Peyer's patch (tissue), 4 donors: ENCODE data around the gene JADE2. TPM values are rescaled to one million over a fixed set of nuclear protein-coding genes. Genes with fewer than 3 reads are reported as not detected.

Experiments used
- DNase-seq, 3 donors: peaks; one replicate each; pipeline ENCODE4 v3.0.0-alpha.2; 2017 to 2019
- H3K27ac ChIP-seq, 4 donors: fragments of 200-600 bp; sonication (generic); one replicate each; pipeline ENCODE4 v1.5.1; 2016 to 2019
- H3K27me3 ChIP-seq, 2 donors: fragments of 200-600 bp; sonication (generic); one replicate each; pipeline ENCODE4 v1.5.1; 2019
- H3K36me3 ChIP-seq, 3 donors: fragments of 200-600 bp; sonication (generic); one replicate each; pipeline ENCODE4 v1.5.1; 2016 to 2019
- H3K4me1 ChIP-seq, 4 donors: fragments of 200-600 bp; sonication (generic); one replicate each; pipeline ENCODE4 v1.5.1; 2016 to 2019
- H3K4me3 ChIP-seq, 4 donors: fragments of 200-600 bp; sonication (generic); 1 replicate in 3 of 4; 2 replicates in 1 of 4; pipeline ENCODE4 v1.5.1; 2016 to 2019; ENCODE audit warnings: mild to moderate bottlenecking in 1 of 4
- H3K9me3 ChIP-seq, 4 donors: fragments of 200-600 bp; sonication (generic); one replicate each; pipeline ENCODE4 v1.5.1; 2016 to 2019; ENCODE audit warnings: mild to moderate bottlenecking in 1 of 4
- POLR2A ChIP-seq, 2 donors: fragments of 450-650 bp; IDR thresholded peaks; one replicate each; pipeline ENCODE4 v1.5.1; 2017; ENCODE audit warnings: antibody characterized with exemption in 2 of 2, mild to moderate bottlenecking in 2 of 2, moderate library complexity in 2 of 2
- total RNA-seq, 4 donors: library from RNA; depleted of rRNA; stranded (reverse); fragments of >200 nt; gene quantifications; one replicate each; pipeline ENCODE4 v1.1.0, GENCODE V29; 2016
- TF ChIP-seq, protein P1 (sequence below), 6 experiments: fragments of 450-650 bp in 4 of 6; fragments of 200-600 bp in 2 of 6; sonication (generic) in 1 of 6; IDR thresholded peaks; one replicate each; pipeline ENCODE4 v1.5.1; 2017 to 2019; ENCODE audit warnings: antibody characterized with exemption in 6 of 6, mild to moderate bottlenecking in 3 of 6, moderate library complexity in 1 of 6

JADE2 gene
- total RNA-seq, 4 donors from 2014 or later, result 51.5 to 77.6 (median 57.4) TPM

DNA sequence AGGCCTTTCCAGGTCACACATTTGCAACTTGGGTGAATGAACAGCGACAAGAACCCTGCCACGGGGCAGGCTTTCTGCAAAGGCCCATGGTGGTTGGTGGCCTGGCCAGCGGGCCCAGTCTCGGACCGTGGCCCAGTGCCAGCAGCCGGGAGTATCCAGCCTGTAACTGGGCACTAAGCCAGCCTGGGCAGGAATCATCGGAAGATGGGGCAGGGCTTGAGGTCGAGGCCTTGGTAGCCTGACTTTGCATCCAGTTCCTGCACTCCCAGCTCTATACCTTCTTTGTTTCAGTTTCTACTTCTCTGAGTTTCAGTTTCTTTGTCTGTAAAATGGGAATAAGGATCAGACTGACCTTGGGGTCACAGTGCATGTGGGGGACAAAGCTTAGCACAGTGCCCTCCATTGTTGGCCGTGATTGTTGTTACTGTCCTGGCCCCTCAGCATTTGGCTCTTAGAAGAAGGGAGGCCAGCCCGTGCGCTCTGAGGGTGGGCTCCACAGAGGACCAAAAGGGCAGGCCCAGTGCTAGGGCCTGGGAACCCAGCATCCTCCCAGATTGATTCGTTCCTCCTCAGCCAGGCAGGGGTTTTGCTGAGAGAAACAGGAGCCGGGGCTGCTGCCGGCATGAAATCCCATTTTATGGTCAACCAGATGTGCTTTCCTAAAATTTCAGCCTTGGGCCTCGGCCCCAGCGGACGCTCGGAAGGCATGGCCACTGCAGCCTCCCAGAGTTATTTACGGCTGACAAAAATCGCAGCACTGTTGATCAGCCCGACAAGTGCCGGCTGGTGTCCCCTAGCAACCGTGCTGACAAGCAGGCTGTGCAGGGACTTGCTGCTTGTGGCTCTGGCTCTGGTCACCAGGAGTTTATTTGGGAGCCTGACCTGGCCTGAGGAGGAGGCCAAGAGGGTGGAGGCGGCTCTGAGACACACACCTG is 43.6 kb downstream of the JADE2 start:
- no peak overlapping the region for H3K4me3 ChIP-seq
- H3K4me1 ChIP-seq, result peaks cover 0 to 27% (median 6%) of the 10 kb centered on the region in 4 donors
- H3K36me3 ChIP-seq, result peaks cover 0 to 93% (median 0%) of the 10 kb centered on the region in 3 donors
- no peaks in the 10 kb centered on the region for H3K9me3 ChIP-seq
- peak overlapping the region in 3 of 4 donors; percentile 11 to 59 (median 48) for H3K27ac ChIP-seq
- TF ChIP-seq POLR2A (IDR thresholded peaks at IDR 0.05), result no peak
- TF ChIP-seq, protein P1, sequence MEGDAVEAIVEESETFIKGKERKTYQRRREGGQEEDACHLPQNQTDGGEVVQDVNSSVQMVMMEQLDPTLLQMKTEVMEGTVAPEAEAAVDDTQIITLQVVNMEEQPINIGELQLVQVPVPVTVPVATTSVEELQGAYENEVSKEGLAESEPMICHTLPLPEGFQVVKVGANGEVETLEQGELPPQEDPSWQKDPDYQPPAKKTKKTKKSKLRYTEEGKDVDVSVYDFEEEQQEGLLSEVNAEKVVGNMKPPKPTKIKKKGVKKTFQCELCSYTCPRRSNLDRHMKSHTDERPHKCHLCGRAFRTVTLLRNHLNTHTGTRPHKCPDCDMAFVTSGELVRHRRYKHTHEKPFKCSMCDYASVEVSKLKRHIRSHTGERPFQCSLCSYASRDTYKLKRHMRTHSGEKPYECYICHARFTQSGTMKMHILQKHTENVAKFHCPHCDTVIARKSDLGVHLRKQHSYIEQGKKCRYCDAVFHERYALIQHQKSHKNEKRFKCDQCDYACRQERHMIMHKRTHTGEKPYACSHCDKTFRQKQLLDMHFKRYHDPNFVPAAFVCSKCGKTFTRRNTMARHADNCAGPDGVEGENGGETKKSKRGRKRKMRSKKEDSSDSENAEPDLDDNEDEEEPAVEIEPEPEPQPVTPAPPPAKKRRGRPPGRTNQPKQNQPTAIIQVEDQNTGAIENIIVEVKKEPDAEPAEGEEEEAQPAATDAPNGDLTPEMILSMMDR (IDR thresholded peaks at IDR 0.05), result no peak
- no peaks in the 10 kb centered on the region for H3K27me3 ChIP-seq
- DNase-seq, result peak in 2 of 3 donors; percentile 66 to 78

DNA sequence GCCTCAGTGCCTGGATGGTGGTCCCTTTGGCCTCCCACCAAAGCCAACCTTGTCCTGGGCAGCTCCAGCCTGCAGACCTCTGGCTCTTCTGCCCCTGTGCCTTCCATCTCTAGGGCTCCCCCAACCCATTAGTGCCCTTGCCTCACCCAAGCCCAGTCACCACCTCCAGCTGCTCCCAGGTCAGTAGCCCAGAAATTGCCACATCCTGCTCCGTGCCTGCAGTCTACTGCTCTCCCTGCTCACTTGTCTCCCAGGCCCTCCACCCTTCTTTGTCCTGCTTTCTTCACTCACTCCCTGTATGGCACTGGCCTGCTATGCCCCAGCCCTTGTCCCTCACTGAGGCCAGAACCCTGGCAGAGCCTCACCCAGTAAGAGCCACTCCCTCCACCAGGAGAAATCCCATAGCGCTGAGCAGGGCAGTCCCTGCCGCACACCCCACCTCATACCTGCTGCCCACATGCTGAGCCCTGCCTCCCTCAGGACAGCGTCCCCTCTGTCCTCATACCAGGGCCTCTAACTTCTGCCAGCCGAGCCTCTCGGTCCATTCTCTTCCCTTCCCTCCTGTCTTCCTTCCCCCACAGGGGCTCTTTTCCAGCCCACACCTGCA is 44.4 kb downstream of the JADE2 start:
- Histone ChIP-seq H3K27ac (peak overlapping the region in 1 of 4 donors; percentile 59), H3K4me1 (peaks cover 0 to 27% (median 6%) of the 10 kb centered on the region in 4 donors), H3K9me3 (no peaks in the 10 kb centered on the region), H3K4me3 (no peak overlapping the region), H3K27me3 (no peaks in the 10 kb centered on the region), H3K36me3 (peaks cover 0 to 93% (median 0%) of the 10 kb centered on the region in 3 donors)
- DNase-seq, result no peak
- no peak for TF ChIP-seq POLR2A (IDR thresholded peaks at IDR 0.05)
- TF ChIP-seq, protein P1 (IDR thresholded peaks at IDR 0.05), result no peak

DNA sequence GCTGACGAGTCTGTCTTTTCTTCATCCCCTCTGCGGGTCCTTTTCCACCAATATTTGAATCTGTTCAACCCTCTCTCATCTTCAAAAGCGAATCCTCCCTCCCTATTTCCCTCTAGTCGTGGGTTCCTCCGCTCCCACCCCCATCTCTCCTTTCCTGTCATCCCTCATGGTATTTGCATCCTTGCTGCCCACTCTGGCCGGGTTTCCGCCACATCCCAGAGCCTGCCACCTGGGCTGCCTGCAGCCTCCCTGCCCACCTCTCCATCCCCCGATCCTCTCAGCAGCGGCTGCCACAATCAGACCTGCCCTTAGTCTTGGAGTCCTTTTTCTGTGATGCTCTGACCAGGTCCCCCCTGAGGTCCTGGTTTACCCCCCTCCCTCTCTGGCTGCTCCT is 44.9 kb downstream of the JADE2 start:
- H3K27me3 ChIP-seq, result no peaks in the 10 kb centered on the region
- H3K9me3 ChIP-seq, result no peaks in the 10 kb centered on the region
- peaks cover 0 to 93% (median 0%) of the 10 kb centered on the region in 3 donors for H3K36me3 ChIP-seq
- no peak overlapping the region for H3K27ac ChIP-seq
- no peak overlapping the region for H3K4me3 ChIP-seq
- peaks cover 0 to 27% (median 6%) of the 10 kb centered on the region in 4 donors for H3K4me1 ChIP-seq
- TF ChIP-seq, protein P1 (IDR thresholded peaks at IDR 0.05), result no peak
- no peak for TF ChIP-seq POLR2A (IDR thresholded peaks at IDR 0.05)
- no peak for DNase-seq

DNA sequence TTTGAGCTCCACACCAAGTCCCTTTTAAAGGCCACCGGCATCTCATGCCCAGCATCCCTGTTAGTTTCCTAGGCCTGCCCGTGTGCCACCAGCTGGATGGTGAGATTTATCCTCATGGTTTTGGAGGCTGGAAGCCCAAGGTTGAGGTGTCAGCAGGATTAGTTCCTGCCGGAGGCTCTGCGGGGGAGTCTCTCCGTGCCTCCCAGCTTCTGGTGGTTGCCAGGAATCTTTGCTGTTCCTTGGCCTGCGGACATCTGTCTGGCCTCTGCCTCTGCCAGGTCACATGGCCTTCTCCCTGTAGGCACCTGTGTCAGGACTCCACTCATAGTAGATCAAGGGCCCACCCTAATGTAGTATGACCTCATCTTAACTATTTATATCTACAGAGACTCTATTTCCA is 45.4 kb downstream of the JADE2 start:
- Histone ChIP-seq H3K27ac (no peak overlapping the region), H3K4me3 (no peak overlapping the region), H3K27me3 (no peaks in the 10 kb centered on the region), H3K4me1 (peaks cover 0 to 27% (median 6%) of the 10 kb centered on the region in 4 donors), H3K36me3 (peaks cover 0 to 93% (median 0%) of the 10 kb centered on the region in 3 donors), H3K9me3 (no peaks in the 10 kb centered on the region)
- TF ChIP-seq POLR2A (IDR thresholded peaks at IDR 0.05), result no peak
- TF ChIP-seq, protein P1 (IDR thresholded peaks at IDR 0.05), result no peak
- no peak for DNase-seq

DNA sequence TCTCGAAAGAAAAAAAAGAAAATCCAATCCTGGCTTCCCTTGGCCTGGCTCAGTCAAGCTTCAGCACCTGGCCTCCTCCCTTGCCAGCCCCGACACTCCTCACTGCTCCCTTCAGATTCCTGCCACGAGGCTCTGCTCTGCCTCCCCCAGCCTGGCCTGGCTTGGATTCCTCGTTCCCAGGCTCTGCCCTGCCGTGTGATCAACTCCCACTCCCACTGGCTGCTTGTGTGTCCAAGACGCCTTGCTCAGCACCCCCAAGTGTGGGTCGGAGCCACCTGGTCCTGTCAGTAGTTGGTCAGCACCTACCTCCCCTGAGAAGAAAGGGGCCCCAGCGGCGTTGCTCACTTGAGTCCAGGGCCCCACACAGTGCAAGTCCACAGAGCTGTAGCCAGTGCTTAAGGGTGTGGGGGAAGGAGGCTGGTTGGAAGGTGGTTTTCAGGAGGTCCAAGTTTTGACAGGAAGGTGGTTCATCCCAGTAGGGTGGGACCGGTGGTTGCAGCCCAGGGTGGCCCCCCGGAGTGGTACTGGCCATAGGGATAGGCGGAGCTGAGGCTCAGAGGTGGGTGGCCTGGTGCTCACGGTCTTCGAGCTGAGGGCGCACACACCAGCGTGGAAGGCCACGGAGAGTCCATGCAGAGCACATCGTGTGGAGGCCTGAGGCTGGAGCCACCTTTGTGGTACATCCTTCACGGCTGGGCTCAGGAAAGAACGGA is 46.4 kb downstream of the JADE2 start:
- Histone ChIP-seq H3K9me3 (no peaks in the 10 kb centered on the region), H3K4me3 (no peak overlapping the region), H3K36me3 (peaks cover 0 to 93% (median 0%) of the 10 kb centered on the region in 3 donors), H3K27ac (no peak overlapping the region), H3K4me1 (peaks cover 0 to 28% (median 6%) of the 10 kb centered on the region in 4 donors), H3K27me3 (no peaks in the 10 kb centered on the region)
- DNase-seq, result no peak
- TF ChIP-seq, protein P1 (IDR thresholded peaks at IDR 0.05), result no peak
- no peak for TF ChIP-seq POLR2A (IDR thresholded peaks at IDR 0.05)
